Measurements from ENCODE around the gene PPP1R14C. TPM values are rescaled to one million over a fixed set of nuclear protein-coding genes. Genes with fewer than 3 reads are reported as not detected.

Gene PPP1R14C
- total RNA-seq, 1 donor from 2014 or later, result 0.26 TPM

- Mint-ChIP-seq H3K4me1 (peaks cover 7% of the 10 kb centered on the region), H3K9me3 (peaks cover 15% of the 10 kb centered on the region), H3K36me3 (peaks cover 2% of the 10 kb centered on the region), H3K27ac (no peak overlapping the region), H3K4me3 (no peak overlapping the region), H3K27me3 (ENCODE audit: insufficient read depth, low read depth) (peaks cover 6% of the 10 kb centered on the region)
- Histone ChIP-seq H3K4me3 (no peak overlapping the region), H3K36me3 (no peaks in the 10 kb centered on the region), H3F3A (ENCODE audit: low read depth) (no peaks in the 10 kb centered on the region), H2AFZ (replicated peaks) (no peak overlapping the region), H3K27ac (no peak overlapping the region), H4K20me1 (ENCODE audit: low read depth) (no peaks in the 10 kb centered on the region), H3K4me2 (no peak overlapping the region), H3K79me2 (ENCODE audit: low read depth) (no peaks in the 10 kb centered on the region), H3K4me1 (no peaks in the 10 kb centered on the region), H3K9me3 (ENCODE audit: low read depth) (no peaks in the 10 kb centered on the region), H3K27me3 (no peaks in the 10 kb centered on the region), H3K9ac (no peak overlapping the region)
- DNase-seq (ENCODE audit: low spot score), result no peak
- no peak for TF ChIP-seq CTCF (IDR thresholded peaks at IDR 0.05)
- no peak for TF ChIP-seq EZH2 (IDR thresholded peaks at IDR 0.05)
- TF ChIP-seq EZH2phosphoT487 (IDR thresholded peaks at IDR 0.05), result no peak
Measured at GRCh38 chr6:150235218-150235617, 92.4 kb downstream of the PPP1R14C start.

GRCh38 chr6:150236114-150236513, 93.3 kb downstream of the PPP1R14C start:
- no peak for TF ChIP-seq EZH2 (IDR thresholded peaks at IDR 0.05)
- Histone ChIP-seq H4K20me1 (ENCODE audit: low read depth) (no peaks in the 10 kb centered on the region), H3K36me3 (no peaks in the 10 kb centered on the region), H3K4me2 (no peak overlapping the region), H3F3A (ENCODE audit: low read depth) (no peaks in the 10 kb centered on the region), H3K4me1 (no peaks in the 10 kb centered on the region), H3K9ac (no peak overlapping the region), H3K27ac (no peak overlapping the region), H2AFZ (replicated peaks) (no peak overlapping the region), H3K9me3 (ENCODE audit: low read depth) (no peaks in the 10 kb centered on the region), H3K79me2 (ENCODE audit: low read depth) (no peaks in the 10 kb centered on the region), H3K27me3 (no peaks in the 10 kb centered on the region), H3K4me3 (no peak overlapping the region)
- peaks cover 15% of the 10 kb centered on the region for H3K9me3 Mint-ChIP-seq
- peaks cover 6% of the 10 kb centered on the region for H3K27me3 Mint-ChIP-seq (ENCODE audit: insufficient read depth, low read depth)
- peaks cover 4% of the 10 kb centered on the region for H3K4me1 Mint-ChIP-seq
- peaks cover 2% of the 10 kb centered on the region for H3K36me3 Mint-ChIP-seq
- no peak overlapping the region for H3K4me3 Mint-ChIP-seq
- no peak for DNase-seq (ENCODE audit: low spot score)
- peak overlapping the region; percentile 1 for H3K27ac Mint-ChIP-seq

GRCh38 chr6:150236544-150236943, 93.7 kb downstream of the PPP1R14C start:
- Histone ChIP-seq H4K20me1 (ENCODE audit: low read depth) (no peaks in the 10 kb centered on the region), H3K9ac (no peak overlapping the region), H3K4me2 (no peak overlapping the region), H3K27ac (no peak overlapping the region), H3K9me3 (ENCODE audit: low read depth) (no peaks in the 10 kb centered on the region), H3K4me3 (no peak overlapping the region), H3K27me3 (no peaks in the 10 kb centered on the region), H3K4me1 (no peaks in the 10 kb centered on the region), H3F3A (ENCODE audit: low read depth) (no peaks in the 10 kb centered on the region), H2AFZ (replicated peaks) (no peak overlapping the region), H3K36me3 (no peaks in the 10 kb centered on the region), H3K79me2 (ENCODE audit: low read depth) (no peaks in the 10 kb centered on the region)
- Mint-ChIP-seq H3K9me3 (peaks cover 15% of the 10 kb centered on the region), H3K27ac (no peak overlapping the region), H3K36me3 (peaks cover 2% of the 10 kb centered on the region), H3K4me3 (no peak overlapping the region), H3K4me1 (peaks cover 4% of the 10 kb centered on the region), H3K27me3 (ENCODE audit: insufficient read depth, low read depth) (peaks cover 6% of the 10 kb centered on the region)
- TF ChIP-seq CTCF (IDR thresholded peaks at IDR 0.05), result no peak
- TF ChIP-seq EZH2 (IDR thresholded peaks at IDR 0.05), result no peak
- TF ChIP-seq EZH2phosphoT487 (IDR thresholded peaks at IDR 0.05), result no peak
- DNase-seq (ENCODE audit: low spot score), result no peak

GRCh38 chr6:150237626-150238025, 94.8 kb downstream of the PPP1R14C start:
- H3K9ac ChIP-seq, result no peak overlapping the region
- no peak overlapping the region for H3K4me3 ChIP-seq
- no peaks in the 10 kb centered on the region for H3K4me1 ChIP-seq
- H4K20me1 ChIP-seq (ENCODE audit: low read depth), result no peaks in the 10 kb centered on the region
- no peaks in the 10 kb centered on the region for H3K79me2 ChIP-seq (ENCODE audit: low read depth)
- Mint-ChIP-seq H3K4me3 (no peak overlapping the region), H3K36me3 (peaks cover 2% of the 10 kb centered on the region), H3K27ac (no peak overlapping the region), H3K9me3 (peaks cover 13% of the 10 kb centered on the region), H3K27me3 (ENCODE audit: insufficient read depth, low read depth) (peaks cover 6% of the 10 kb centered on the region), H3K4me1 (peaks cover 4% of the 10 kb centered on the region)
- no peaks in the 10 kb centered on the region for H3F3A ChIP-seq (ENCODE audit: low read depth)
- H3K4me2 ChIP-seq, result no peak overlapping the region
- H3K36me3 ChIP-seq, result no peaks in the 10 kb centered on the region
- no peak overlapping the region for H3K27ac ChIP-seq
- no peaks in the 10 kb centered on the region for H3K27me3 ChIP-seq
- H3K9me3 ChIP-seq (ENCODE audit: low read depth), result no peaks in the 10 kb centered on the region
- no peak overlapping the region for H2AFZ ChIP-seq (replicated peaks)
- DNase-seq (ENCODE audit: low spot score), result no peak
- no peak for TF ChIP-seq CTCF (IDR thresholded peaks at IDR 0.05)
- TF ChIP-seq EZH2phosphoT487 (IDR thresholded peaks at IDR 0.05), result no peak
- TF ChIP-seq EZH2 (IDR thresholded peaks at IDR 0.05), result no peak

Data from neural progenitor cell (in vitro differentiated cells).